HG02870 (cell line): ENCODE data around the gene GPR83.
"Not testable (repeated sequence)": the region's sequence is repeated elsewhere in the genome, so short reads cannot be mapped to it uniquely, and the experiment has no call there.

ENCODE experiments used
- ATAC-seq: cut with Tn5 transposase; IDR thresholded peaks from one replicate; pipeline ENCODE4 v1.9.1; 2021; ENCODE audit warnings: mild to moderate bottlenecking, moderate library complexity; ENCODE audit not compliant: unreplicated experiment

The GPR83 gene

GRCh38 chr11:94376841-94377240, 24.4 kb downstream of the GPR83 start:
- ATAC-seq, result no peak

- ATAC-seq, result not testable (repeated sequence)
These were observed 30.6 kb downstream of the GPR83 start for GRCh38 chr11:94370576-94370975.

DNA sequence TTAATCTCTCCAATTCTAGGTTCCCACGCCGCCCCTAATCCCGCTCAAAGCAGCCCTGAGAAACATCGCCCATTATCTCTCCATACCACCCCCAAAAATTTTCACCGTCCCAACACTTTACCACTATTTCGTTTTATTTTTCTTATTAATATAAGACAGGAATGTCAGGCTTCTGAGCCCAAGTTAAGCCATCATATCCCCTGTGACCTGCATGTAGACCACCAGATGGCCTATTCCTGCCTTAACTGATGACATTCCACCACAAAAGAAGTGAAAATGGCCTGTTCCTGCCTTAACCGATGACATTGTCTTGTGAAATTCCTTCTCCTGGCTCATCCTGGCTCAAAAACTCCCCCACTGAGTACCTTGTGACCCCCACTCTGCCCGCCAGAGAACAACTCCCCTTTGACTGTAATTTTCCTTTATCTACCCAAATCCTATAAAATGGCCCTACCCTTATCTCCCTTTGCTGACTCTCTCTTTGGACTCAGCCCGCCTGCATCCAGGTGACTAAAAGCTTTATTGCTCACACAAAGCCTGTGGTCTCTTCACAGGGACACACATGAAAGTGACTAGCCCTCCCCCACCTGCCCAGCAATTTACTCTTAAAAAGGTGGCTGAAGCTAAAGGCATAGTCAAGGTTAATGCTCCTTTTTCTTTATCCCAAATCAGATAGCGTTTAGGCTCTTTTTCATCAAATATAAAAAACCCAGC, 50.2 kb downstream of the GPR83 start:
- not testable (repeated sequence) for ATAC-seq

GRCh38 chr11:94346311-94346710, 54.9 kb downstream of the GPR83 start:
- not testable (repeated sequence) for ATAC-seq

GRCh38 chr11:94343495-94343894, 57.7 kb downstream of the GPR83 start:
- no peak for ATAC-seq

DNA sequence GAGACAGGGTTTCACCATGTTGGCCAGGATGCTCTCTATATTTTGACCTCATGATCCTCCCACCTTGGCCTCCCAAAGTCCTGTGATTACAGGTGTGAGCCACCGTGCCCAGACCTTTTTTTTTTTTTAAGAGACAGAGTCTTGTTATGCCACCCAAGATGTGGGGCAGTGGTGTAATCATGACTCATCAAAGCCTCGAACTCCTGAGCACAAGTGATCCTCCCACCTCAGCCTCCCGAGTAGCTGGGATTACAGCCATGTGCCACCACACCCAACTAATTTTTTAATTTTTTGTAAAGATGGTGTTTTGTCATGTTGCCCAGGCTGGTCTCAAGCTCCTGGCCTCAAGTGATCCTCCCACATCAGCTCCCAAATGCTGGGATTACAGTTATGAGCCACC, 59.0 kb downstream of the GPR83 start:
- no peak for ATAC-seq

DNA sequence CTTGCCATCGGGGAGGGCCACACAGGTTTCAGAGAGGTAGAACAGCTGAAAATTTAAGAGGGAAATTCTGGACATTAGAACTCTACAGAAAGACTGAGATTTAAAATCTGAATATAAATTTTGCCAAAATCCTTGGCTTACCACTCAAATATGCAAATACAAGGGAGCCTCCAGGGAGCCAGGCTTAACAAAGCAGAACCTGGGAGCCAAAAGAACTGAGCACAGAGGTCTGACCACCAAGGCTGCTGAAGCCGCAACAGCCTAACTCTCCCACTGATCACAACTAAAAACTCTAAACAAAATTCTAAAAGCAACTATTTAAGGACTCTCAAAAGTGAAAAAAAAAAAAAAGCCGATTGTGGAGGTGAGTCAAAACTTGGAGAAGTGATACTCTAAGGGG, 62.6 kb downstream of the GPR83 start:
- ATAC-seq, result no peak

DNA sequence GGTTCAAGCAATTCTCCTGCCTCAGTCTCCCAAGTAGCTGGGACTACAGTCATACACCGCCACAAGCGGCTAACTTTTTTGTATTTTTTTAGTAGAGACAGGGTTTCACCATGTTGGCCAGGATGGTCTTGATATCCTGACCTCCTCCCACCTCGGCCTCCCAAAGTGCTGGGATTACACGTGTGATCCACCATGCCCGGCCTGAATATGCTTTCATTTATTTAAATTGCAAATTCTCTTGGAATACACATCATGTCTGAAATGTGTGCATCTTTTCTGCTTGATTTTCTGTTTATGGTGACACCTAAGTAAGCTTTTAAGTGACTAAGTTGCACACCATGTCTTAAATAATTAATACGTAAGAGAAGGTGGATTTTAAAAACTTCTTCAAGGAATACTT, 65.2 kb downstream of the GPR83 start:
- no peak for ATAC-seq

- no peak for ATAC-seq
These were observed 68.4 kb downstream of the GPR83 start for GRCh38 chr11:94332814-94333213.

DNA sequence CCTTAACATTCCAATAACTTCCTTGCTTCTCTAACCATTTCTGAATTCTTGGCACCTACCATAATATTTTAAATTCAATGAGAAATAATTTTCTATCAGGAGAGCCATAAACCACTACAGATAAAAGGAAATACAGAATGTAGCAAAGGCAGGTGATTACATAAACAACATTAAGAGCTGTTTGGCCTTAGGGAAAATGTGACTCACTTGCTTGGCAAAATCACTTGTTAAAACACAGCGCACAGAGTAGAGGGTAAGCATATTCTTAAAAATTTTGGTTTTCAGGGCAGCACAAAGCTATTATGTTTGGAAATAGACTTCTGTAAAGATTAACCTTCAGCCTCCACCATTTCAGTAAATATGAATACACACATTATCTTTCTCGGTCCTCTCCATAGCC, 70.4 kb downstream of the GPR83 start:
- no peak for ATAC-seq

DNA sequence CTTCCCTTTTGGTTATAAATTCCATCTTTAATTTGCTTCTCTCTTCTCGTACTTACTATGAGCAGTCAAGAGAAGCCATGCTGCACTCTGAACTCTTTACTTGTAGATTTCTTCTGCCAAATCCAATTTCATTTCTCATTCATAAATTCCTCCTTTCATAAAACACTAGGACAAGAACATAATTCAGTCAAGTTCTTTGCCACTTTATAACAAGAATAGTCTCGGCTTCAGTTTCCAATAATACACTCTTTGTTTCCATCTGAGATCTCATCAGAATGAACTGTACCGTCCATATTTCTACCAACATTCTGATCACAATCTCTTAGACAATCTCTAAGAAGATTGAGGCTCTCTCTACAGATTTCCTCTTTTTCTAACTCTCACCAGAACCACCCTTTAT, 71.7 kb downstream of the GPR83 start:
- ATAC-seq, result no peak

- ATAC-seq, result no peak
These were observed 72.6 kb downstream of the GPR83 start for GRCh38 chr11:94328587-94329080.
